GM19395 (cell line): Measurements from ENCODE around the gene ZMYND10.

Source experiments
- ATAC-seq: cut with Tn5 transposase; IDR thresholded peaks from one replicate; pipeline ENCODE4 v1.9.1; 2021; ENCODE audit warnings: mild to moderate bottlenecking, moderate library complexity; ENCODE audit not compliant: unreplicated experiment

Gene ZMYND10

GRCh38 chr3:50345586-50346234 lies at the start of gene ZMYND10:
Gene ZMYND10 (minus strand): TSS chr3:50345732. CDS start chr3:50345579, 153 bp downstream.
- no peak for ATAC-seq

- no peak for ATAC-seq
These were observed 47.5 kb upstream of the ZMYND10 start for GRCh38 chr3:50393061-50393460.

- no peak for ATAC-seq
These were observed 46.7 kb upstream of the ZMYND10 start for GRCh38 chr3:50392101-50392715.

GRCh38 chr3:50390508-50391224 lies 45.1 kb upstream of the ZMYND10 start:
- ATAC-seq: no peak

- ATAC-seq: no peak
These were observed 43.9 kb upstream of the ZMYND10 start for GRCh38 chr3:50389414-50389767.

- no peak for ATAC-seq
These were observed 43.3 kb upstream of the ZMYND10 start for GRCh38 chr3:50388720-50389413.

- no peak for ATAC-seq
These were observed 42.6 kb upstream of the ZMYND10 start for GRCh38 chr3:50388016-50388719.

GRCh38 chr3:50385754-50386153 lies 40.2 kb upstream of the ZMYND10 start:
- ATAC-seq: no peak

- no peak for ATAC-seq
These were observed 38.2 kb upstream of the ZMYND10 start for GRCh38 chr3:50383750-50384149.

GRCh38 chr3:50382722-50383121 lies 37.2 kb upstream of the ZMYND10 start:
- no peak for ATAC-seq

- no peak for ATAC-seq
These were observed 35.9 kb upstream of the ZMYND10 start for GRCh38 chr3:50381383-50381782.

- no peak for ATAC-seq
These were observed 35.0 kb upstream of the ZMYND10 start for GRCh38 chr3:50380405-50381085.

GRCh38 chr3:50378757-50379156 lies 33.2 kb upstream of the ZMYND10 start:
- no peak for ATAC-seq

- ATAC-seq: no peak
These were observed 32.5 kb upstream of the ZMYND10 start for GRCh38 chr3:50378024-50378423.

GRCh38 chr3:50375258-50375931 lies 29.9 kb upstream of the ZMYND10 start:
- no peak for ATAC-seq

- ATAC-seq: no peak
These were observed 29.1 kb upstream of the ZMYND10 start for GRCh38 chr3:50374363-50375257.

- ATAC-seq: no peak
These were observed 27.9 kb upstream of the ZMYND10 start for GRCh38 chr3:50373146-50374051.

- ATAC-seq: no peak
These were observed 26.8 kb upstream of the ZMYND10 start for GRCh38 chr3:50372349-50372748.
